Measurements from ENCODE around the gene SFRP5. TPM values are rescaled to one million over a fixed set of nuclear protein-coding genes. Genes with fewer than 3 reads are reported as not detected.

SFRP5 gene
- total and polyA plus RNA-seq, 2 of the 13 experiments (the other 11 are each of a cell fraction or from before 2014, with no cell fraction given) = 0.32 to 1.7 TPM

GRCh38 chr10:97736902-97737769, 34.7 kb downstream of the SFRP5 start, which contains the start of gene ZFYVE27 (continued):
- TF ChIP-seq, protein P1, sequence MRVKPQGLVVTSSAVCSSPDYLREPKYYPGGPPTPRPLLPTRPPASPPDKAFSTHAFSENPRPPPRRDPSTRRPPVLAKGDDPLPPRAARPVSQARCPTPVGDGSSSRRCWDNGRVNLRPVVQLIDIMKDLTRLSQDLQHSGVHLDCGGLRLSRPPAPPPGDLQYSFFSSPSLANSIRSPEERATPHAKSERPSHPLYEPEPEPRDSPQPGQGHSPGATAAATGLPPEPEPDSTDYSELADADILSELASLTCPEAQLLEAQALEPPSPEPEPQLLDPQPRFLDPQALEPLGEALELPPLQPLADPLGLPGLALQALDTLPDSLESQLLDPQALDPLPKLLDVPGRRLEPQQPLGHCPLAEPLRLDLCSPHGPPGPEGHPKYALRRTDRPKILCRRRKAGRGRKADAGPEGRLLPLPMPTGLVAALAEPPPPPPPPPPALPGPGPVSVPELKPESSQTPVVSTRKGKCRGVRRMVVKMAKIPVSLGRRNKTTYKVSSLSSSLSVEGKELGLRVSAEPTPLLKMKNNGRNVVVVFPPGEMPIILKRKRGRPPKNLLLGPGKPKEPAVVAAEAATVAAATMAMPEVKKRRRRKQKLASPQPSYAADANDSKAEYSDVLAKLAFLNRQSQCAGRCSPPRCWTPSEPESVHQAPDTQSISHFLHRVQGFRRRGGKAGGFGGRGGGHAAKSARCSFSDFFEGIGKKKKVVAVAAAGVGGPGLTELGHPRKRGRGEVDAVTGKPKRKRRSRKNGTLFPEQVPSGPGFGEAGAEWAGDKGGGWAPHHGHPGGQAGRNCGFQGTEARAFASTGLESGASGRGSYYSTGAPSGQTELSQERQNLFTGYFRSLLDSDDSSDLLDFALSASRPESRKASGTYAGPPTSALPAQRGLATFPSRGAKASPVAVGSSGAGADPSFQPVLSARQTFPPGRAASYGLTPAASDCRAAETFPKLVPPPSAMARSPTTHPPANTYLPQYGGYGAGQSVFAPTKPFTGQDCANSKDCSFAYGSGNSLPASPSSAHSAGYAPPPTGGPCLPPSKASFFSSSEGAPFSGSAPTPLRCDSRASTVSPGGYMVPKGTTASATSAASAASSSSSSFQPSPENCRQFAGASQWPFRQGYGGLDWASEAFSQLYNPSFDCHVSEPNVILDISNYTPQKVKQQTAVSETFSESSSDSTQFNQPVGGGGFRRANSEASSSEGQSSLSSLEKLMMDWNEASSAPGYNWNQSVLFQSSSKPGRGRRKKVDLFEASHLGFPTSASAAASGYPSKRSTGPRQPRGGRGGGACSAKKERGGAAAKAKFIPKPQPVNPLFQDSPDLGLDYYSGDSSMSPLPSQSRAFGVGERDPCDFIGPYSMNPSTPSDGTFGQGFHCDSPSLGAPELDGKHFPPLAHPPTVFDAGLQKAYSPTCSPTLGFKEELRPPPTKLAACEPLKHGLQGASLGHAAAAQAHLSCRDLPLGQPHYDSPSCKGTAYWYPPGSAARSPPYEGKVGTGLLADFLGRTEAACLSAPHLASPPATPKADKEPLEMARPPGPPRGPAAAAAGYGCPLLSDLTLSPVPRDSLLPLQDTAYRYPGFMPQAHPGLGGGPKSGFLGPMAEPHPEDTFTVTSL (CRISPR knock-in tag; IDR thresholded peaks at IDR 0.05; ENCODE audit: borderline replicate concordance) = no peak; the same call in 1 of the 2 replicates
- peak; percentile 70 for TF ChIP-seq DR1 (CRISPR knock-in tag; IDR thresholded peaks at IDR 0.05)
- TF ChIP-seq HMG20B (CRISPR knock-in tag; conservative IDR thresholded peaks at IDR 0.05) = peak; percentile 87
- TF ChIP-seq PCBP2 (optimal IDR thresholded peaks at IDR 0.05; ENCODE audit: low read depth, low read length, poor library complexity, severe bottlenecking) = no peak
- TF ChIP-seq ZNF607 (CRISPR knock-in tag; IDR thresholded peaks at IDR 0.05; ENCODE audit: borderline replicate concordance) = peak; percentile 99
- peak; percentile 93 for TF ChIP-seq KDM3A (CRISPR knock-in tag; IDR thresholded peaks at IDR 0.05; ENCODE audit: low read depth)
- TF ChIP-seq TEAD3 (CRISPR knock-in tag; optimal IDR thresholded peaks at IDR 0.05; ENCODE audit: borderline replicate concordance) = peak; percentile 45
- no peak for TF ChIP-seq GLI4 (CRISPR knock-in tag; IDR thresholded peaks at IDR 0.05; ENCODE audit: borderline replicate concordance)
- peak; percentile 99 for TF ChIP-seq ZNF256 (CRISPR knock-in tag; conservative IDR thresholded peaks at IDR 0.05)
- TF ChIP-seq ISX (CRISPR knock-in tag; conservative IDR thresholded peaks at IDR 0.05) = no peak
- TF ChIP-seq ZNF430 (CRISPR knock-in tag; IDR thresholded peaks at IDR 0.05) = peak; percentile 91
- no peak for TF ChIP-seq ZNF672 (CRISPR knock-in tag; IDR thresholded peaks at IDR 0.05)
- TF ChIP-seq RAD51 (IDR thresholded peaks at IDR 0.05; ENCODE audit: borderline replicate concordance) = no peak
- TF ChIP-seq MED8 (CRISPR knock-in tag; IDR thresholded peaks at IDR 0.05; ENCODE audit: insufficient replicate concordance) = peak; percentile 51
- peak; percentile 96 for TF ChIP-seq ZNF724P (CRISPR knock-in tag; IDR thresholded peaks at IDR 0.05; ENCODE audit: borderline replicate concordance)
- peak; percentile 97; the same call in 1 of the 2 replicates for TF ChIP-seq ZNF75D (CRISPR knock-in tag; IDR thresholded peaks at IDR 0.05; ENCODE audit: borderline replicate concordance)
- TF ChIP-seq TGIF2 (CRISPR knock-in tag; IDR thresholded peaks at IDR 0.05) = peak; percentile 59; the same call in 1 of the 2 replicates
- TF ChIP-seq ZMYM3 (CRISPR knock-in tag; IDR thresholded peaks at IDR 0.05) = peak; percentile 22; the same call in 1 of the 2 replicates
- no peak for TF ChIP-seq PRDM15 (CRISPR knock-in tag; IDR thresholded peaks at IDR 0.05)
- TF ChIP-seq KAT2B (IDR thresholded peaks at IDR 0.05; ENCODE audit: borderline replicate concordance, low read depth, low read length) = no peak
- TF ChIP-seq ZZZ3 (CRISPR knock-in tag; IDR thresholded peaks at IDR 0.05; ENCODE audit: borderline replicate concordance) = no peak
